Measurements from ENCODE around the gene TRIM25.

TRIM25 gene

GRCh38 chr17:56925088-56925487 lies 11.2 kb upstream of the TRIM25 start:
- Histone ChIP-seq H3K9ac (ENCODE audit: low read length) (no peak overlapping the region), H3K36me3 (ENCODE audit: control insufficient read depth, insufficient read depth, low read length, severe bottlenecking) (no peaks in the 10 kb centered on the region), H3K4me1 (ENCODE audit: control insufficient read depth, insufficient read depth, low read length) (peaks cover 1% of the 10 kb centered on the region), H3K4me3 (ENCODE audit: low read length) (no peak overlapping the region), H3K27me3 (replicated peaks; ENCODE audit: control insufficient read depth, insufficient read depth, low read length) (no peaks in the 10 kb centered on the region), H3K9me3 (ENCODE audit: control insufficient read depth, low read length) (peaks cover 5% of the 10 kb centered on the region)
- no peak for DNase-seq (ENCODE audit: low read depth)

GRCh38 chr17:56919717-56920116 lies 5.9 kb upstream of the TRIM25 start:
- Histone ChIP-seq H3K9ac (ENCODE audit: low read length) (no peak overlapping the region), H3K36me3 (ENCODE audit: control insufficient read depth, insufficient read depth, low read length, severe bottlenecking) (no peaks in the 10 kb centered on the region), H3K27me3 (replicated peaks; ENCODE audit: control insufficient read depth, insufficient read depth, low read length) (no peaks in the 10 kb centered on the region), H3K4me1 (ENCODE audit: control insufficient read depth, insufficient read depth, low read length) (peaks cover 48% of the 10 kb centered on the region), H3K4me3 (ENCODE audit: low read length) (no peak overlapping the region), H3K9me3 (ENCODE audit: control insufficient read depth, low read length) (no peaks in the 10 kb centered on the region)
- peak; percentile 16 for DNase-seq (ENCODE audit: low read depth)

DNA sequence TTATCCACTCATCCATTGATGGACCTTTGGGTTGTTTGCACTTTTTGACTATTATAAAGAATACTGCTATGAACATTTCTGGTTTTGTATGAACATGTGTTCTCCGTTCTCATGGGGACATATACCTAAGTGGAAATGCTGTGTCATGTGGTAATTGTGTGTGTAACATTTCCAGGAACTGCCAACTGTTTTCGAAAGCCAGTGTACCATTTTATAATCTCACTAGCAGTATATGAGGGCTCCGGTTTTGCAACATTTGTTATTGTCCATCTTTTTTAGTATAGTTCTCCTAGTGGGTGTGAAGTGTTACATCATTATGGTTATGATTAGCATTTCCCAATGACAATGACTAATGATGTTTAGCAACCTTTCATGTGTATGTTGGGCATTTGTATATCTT lies 5.1 kb upstream of the TRIM25 start:
- Histone ChIP-seq H3K9ac (ENCODE audit: low read length) (no peak overlapping the region), H3K4me1 (ENCODE audit: control insufficient read depth, insufficient read depth, low read length) (peaks cover 50% of the 10 kb centered on the region), H3K27me3 (replicated peaks; ENCODE audit: control insufficient read depth, insufficient read depth, low read length) (no peaks in the 10 kb centered on the region), H3K4me3 (ENCODE audit: low read length) (no peak overlapping the region), H3K36me3 (ENCODE audit: control insufficient read depth, insufficient read depth, low read length, severe bottlenecking) (no peaks in the 10 kb centered on the region), H3K9me3 (ENCODE audit: control insufficient read depth, low read length) (no peaks in the 10 kb centered on the region)
- peak; percentile 44 for DNase-seq (ENCODE audit: low read depth)

- Histone ChIP-seq H3K9ac (ENCODE audit: low read length) (no peak overlapping the region), H3K4me3 (ENCODE audit: low read length) (peak overlapping the region; percentile 48), H3K27me3 (replicated peaks; ENCODE audit: control insufficient read depth, insufficient read depth, low read length) (no peaks in the 10 kb centered on the region), H3K9me3 (ENCODE audit: control insufficient read depth, low read length) (no peaks in the 10 kb centered on the region), H3K4me1 (ENCODE audit: control insufficient read depth, insufficient read depth, low read length) (peaks cover 50% of the 10 kb centered on the region), H3K36me3 (ENCODE audit: control insufficient read depth, insufficient read depth, low read length, severe bottlenecking) (no peaks in the 10 kb centered on the region)
- DNase-seq (ENCODE audit: low read depth): no peak
Observed at GRCh38 chr17:56917559-56918296, 3.9 kb upstream of the TRIM25 start.

DNA sequence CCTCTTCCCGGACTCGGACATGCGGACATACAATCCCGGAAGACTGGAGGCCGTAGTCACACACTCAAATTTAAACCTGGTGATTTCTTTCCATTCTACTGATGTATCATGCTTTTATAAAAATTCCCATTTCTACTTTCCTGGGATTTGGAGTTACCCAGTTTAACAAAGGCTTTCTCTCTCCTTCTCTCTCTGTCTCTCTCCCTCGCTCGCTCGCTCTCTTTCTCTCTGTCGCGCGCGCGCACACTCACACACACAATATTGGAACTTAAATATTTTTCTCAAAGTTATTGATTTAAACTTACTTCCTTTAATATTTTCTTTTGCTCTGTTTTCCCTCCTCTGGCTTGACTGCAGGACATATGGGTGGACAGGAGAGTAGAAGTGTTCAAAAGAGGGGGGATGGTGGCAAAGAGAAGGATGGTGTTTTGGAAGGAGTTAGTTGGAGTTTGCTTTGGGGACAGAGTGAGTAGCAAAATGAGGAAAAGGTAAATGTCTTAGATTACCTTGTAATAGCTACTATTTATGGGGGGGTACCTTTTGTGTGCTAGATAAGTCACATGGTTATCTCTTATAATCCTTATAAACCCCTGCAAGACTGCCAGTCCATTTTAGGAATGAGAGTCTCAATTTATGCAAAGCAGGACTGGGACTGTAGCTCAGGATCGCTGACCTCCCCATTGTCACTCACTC lies 878 bp upstream of the TRIM25 start:
- no peaks in the 10 kb centered on the region for H3K9me3 ChIP-seq (ENCODE audit: control insufficient read depth, low read length)
- no peaks in the 10 kb centered on the region for H3K27me3 ChIP-seq (replicated peaks; ENCODE audit: control insufficient read depth, insufficient read depth, low read length)
- H3K36me3 ChIP-seq (ENCODE audit: control insufficient read depth, insufficient read depth, low read length, severe bottlenecking): no peaks in the 10 kb centered on the region
- peak overlapping the region; percentile 93 for H3K4me3 ChIP-seq (ENCODE audit: low read length)
- H3K4me1 ChIP-seq (ENCODE audit: control insufficient read depth, insufficient read depth, low read length): peaks cover 63% of the 10 kb centered on the region
- peak; percentile 62 for DNase-seq (ENCODE audit: low read depth)
- peak overlapping the region; percentile 95 for H3K9ac ChIP-seq (ENCODE audit: low read length)

DNA sequence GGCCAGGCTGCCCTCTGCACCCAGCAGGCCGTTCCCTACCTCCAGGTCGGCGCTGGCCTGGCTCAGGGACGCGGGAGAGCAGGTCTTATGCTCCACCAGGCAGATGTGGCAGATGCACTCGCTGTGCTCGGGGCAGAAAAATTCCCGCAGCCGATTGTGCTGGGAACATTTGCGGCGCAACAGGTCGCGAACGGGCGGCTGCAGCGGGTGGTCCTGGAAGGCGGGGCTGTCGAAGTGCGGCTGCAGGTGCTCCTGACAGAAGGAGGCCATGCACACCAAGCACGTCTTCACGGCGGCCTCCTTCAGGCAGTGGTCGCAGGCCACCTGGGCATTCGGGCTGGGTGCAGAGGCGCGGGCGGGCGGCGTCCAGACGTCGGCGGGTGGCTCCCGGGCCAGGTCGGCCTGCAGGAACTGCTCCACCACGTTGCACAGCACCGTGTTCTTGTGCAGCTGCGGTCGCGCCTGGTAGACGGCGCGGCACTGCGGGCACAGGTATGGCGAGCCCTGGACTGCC lies 439 bp downstream of the TRIM25 start:
- DNase-seq (ENCODE audit: low read depth): peak; percentile 48
- Histone ChIP-seq H3K4me1 (ENCODE audit: control insufficient read depth, insufficient read depth, low read length) (peaks cover 57% of the 10 kb centered on the region), H3K9me3 (ENCODE audit: control insufficient read depth, low read length) (no peaks in the 10 kb centered on the region), H3K9ac (ENCODE audit: low read length) (peak overlapping the region; percentile 95), H3K27me3 (replicated peaks; ENCODE audit: control insufficient read depth, insufficient read depth, low read length) (no peaks in the 10 kb centered on the region), H3K4me3 (ENCODE audit: low read length) (peak overlapping the region; percentile 93), H3K36me3 (ENCODE audit: control insufficient read depth, insufficient read depth, low read length, severe bottlenecking) (peaks cover 3% of the 10 kb centered on the region)

- Histone ChIP-seq H3K4me1 (ENCODE audit: control insufficient read depth, insufficient read depth, low read length) (peaks cover 53% of the 10 kb centered on the region), H3K4me3 (ENCODE audit: low read length) (peak overlapping the region; percentile 93)
- no peak for DNase-seq (ENCODE audit: low read depth)
Observed at GRCh38 chr17:56913000-56913311, 893 bp downstream of the TRIM25 start.

GRCh38 chr17:56912105-56912999 lies 1.5 kb downstream of the TRIM25 start:
- Histone ChIP-seq H3K36me3 (ENCODE audit: control insufficient read depth, insufficient read depth, low read length, severe bottlenecking) (peaks cover 14% of the 10 kb centered on the region), H3K9ac (ENCODE audit: low read length) (peak overlapping the region; percentile 95), H3K4me1 (ENCODE audit: control insufficient read depth, insufficient read depth, low read length) (peaks cover 48% of the 10 kb centered on the region), H3K4me3 (ENCODE audit: low read length) (peak overlapping the region; percentile 93), H3K27me3 (replicated peaks; ENCODE audit: control insufficient read depth, insufficient read depth, low read length) (no peaks in the 10 kb centered on the region), H3K9me3 (ENCODE audit: control insufficient read depth, low read length) (no peaks in the 10 kb centered on the region)
- DNase-seq (ENCODE audit: low read depth): peak; percentile 11

More at GRCh38 chr17:56913000-56913311, 893 bp downstream of the TRIM25 start:
- Histone ChIP-seq H3K36me3 (ENCODE audit: control insufficient read depth, insufficient read depth, low read length, severe bottlenecking) (peaks cover 8% of the 10 kb centered on the region), H3K9ac (ENCODE audit: low read length) (peak overlapping the region; percentile 95), H3K9me3 (ENCODE audit: control insufficient read depth, low read length) (no peaks in the 10 kb centered on the region), H3K27me3 (replicated peaks; ENCODE audit: control insufficient read depth, insufficient read depth, low read length) (no peaks in the 10 kb centered on the region)

GRCh38 chr17:56910509-56911235 lies 3.2 kb downstream of the TRIM25 start:
- no peak for DNase-seq (ENCODE audit: low read depth)
- Histone ChIP-seq H3K36me3 (ENCODE audit: control insufficient read depth, insufficient read depth, low read length, severe bottlenecking) (peaks cover 30% of the 10 kb centered on the region), H3K27me3 (replicated peaks; ENCODE audit: control insufficient read depth, insufficient read depth, low read length) (no peaks in the 10 kb centered on the region), H3K9ac (ENCODE audit: low read length) (peak overlapping the region; percentile 30), H3K4me1 (ENCODE audit: control insufficient read depth, insufficient read depth, low read length) (peaks cover 35% of the 10 kb centered on the region), H3K9me3 (ENCODE audit: control insufficient read depth, low read length) (no peaks in the 10 kb centered on the region), H3K4me3 (ENCODE audit: low read length) (peak overlapping the region; percentile 63)

- H3K9ac ChIP-seq (ENCODE audit: low read length): peak overlapping the region; percentile 57
- H3K9me3 ChIP-seq (ENCODE audit: control insufficient read depth, low read length): no peaks in the 10 kb centered on the region
- DNase-seq (ENCODE audit: low read depth): no peak
- peak overlapping the region; percentile 63 for H3K4me3 ChIP-seq (ENCODE audit: low read length)
- no peaks in the 10 kb centered on the region for H3K27me3 ChIP-seq (replicated peaks; ENCODE audit: control insufficient read depth, insufficient read depth, low read length)
- peaks cover 37% of the 10 kb centered on the region for H3K36me3 ChIP-seq (ENCODE audit: control insufficient read depth, insufficient read depth, low read length, severe bottlenecking)
- peaks cover 29% of the 10 kb centered on the region for H3K4me1 ChIP-seq (ENCODE audit: control insufficient read depth, insufficient read depth, low read length)
Observed at GRCh38 chr17:56909742-56910508, 3.9 kb downstream of the TRIM25 start.
